ENCODE data around the gene VCL.

GRCh38 chr10:74153123-74153522 lies 155.2 kb downstream of the VCL start:
- no peak for TF ChIP-seq TCF12 (IDR thresholded peaks at IDR 0.05; ENCODE audit: low read depth)
- no peak for TF ChIP-seq CREB1 (IDR thresholded peaks at IDR 0.05; ENCODE audit: low read depth)
- no peak for TF ChIP-seq TAF1 (IDR thresholded peaks at IDR 0.05; ENCODE audit: low read depth)
- no peak for TF ChIP-seq USF1 (IDR thresholded peaks at IDR 0.05)
- no peak for TF ChIP-seq YY1 (IDR thresholded peaks at IDR 0.05; ENCODE audit: low read depth)
- no peak for TF ChIP-seq EP300 (IDR thresholded peaks at IDR 0.05; ENCODE audit: borderline replicate concordance)
- TF ChIP-seq CEBPB (IDR thresholded peaks at IDR 0.05) = no peak
